Measurements from ENCODE around the gene C16orf92.
"Not testable (repeated sequence)": the region's sequence is repeated elsewhere in the genome, so short reads cannot be mapped to it uniquely, and the experiment has no call there.

C16orf92 gene

GRCh38 chr16:30004424-30004776 lies 18.6 kb upstream of the C16orf92 start:
- no peak for DNase-seq (ENCODE audit: low read depth in 1 of 2, low spot score in 1 of 2)

- DNase-seq (ENCODE audit: low read depth in 1 of 2, low spot score in 1 of 2), result no peak
Measured at GRCh38 chr16:30004811-30005242, 18.2 kb upstream of the C16orf92 start.

GRCh38 chr16:30005341-30006094 lies 17.5 kb upstream of the C16orf92 start:
- no peak for DNase-seq (ENCODE audit: low read depth in 1 of 2, low spot score in 1 of 2)

GRCh38 chr16:30006095-30006473 lies 16.9 kb upstream of the C16orf92 start:
- DNase-seq (ENCODE audit: low read depth in 1 of 2, low spot score in 1 of 2), result no peak

GRCh38 chr16:30006659-30007377 lies 16.2 kb upstream of the C16orf92 start:
- DNase-seq (ENCODE audit: low read depth in 1 of 2, low spot score in 1 of 2), result no peak

GRCh38 chr16:30007378-30007895 lies 15.6 kb upstream of the C16orf92 start:
- DNase-seq (ENCODE audit: low read depth in 1 of 2, low spot score in 1 of 2), result no peak

GRCh38 chr16:30009085-30009862 lies 13.7 kb upstream of the C16orf92 start:
- no peak for DNase-seq (ENCODE audit: low read depth in 1 of 2, low spot score in 1 of 2)

- DNase-seq (ENCODE audit: low read depth in 1 of 2, low spot score in 1 of 2), result no peak
Measured at GRCh38 chr16:30009990-30010843, 12.8 kb upstream of the C16orf92 start.

GRCh38 chr16:30010844-30011713 lies 11.9 kb upstream of the C16orf92 start, which contains the start of gene DOC2A:
Gene DOC2A, minus strand, starts transcription at chr16:30011027. Its CDS starts 805 bp downstream, at chr16:30010222.
- DNase-seq (ENCODE audit: low read depth in 1 of 2, low spot score in 1 of 2), result no peak

- DNase-seq (ENCODE audit: low read depth in 1 of 2, low spot score in 1 of 2), result no peak
Measured at GRCh38 chr16:30011714-30012504, 11.1 kb upstream of the C16orf92 start.

GRCh38 chr16:30012598-30012997 lies 10.4 kb upstream of the C16orf92 start:
- not testable (repeated sequence) for DNase-seq (ENCODE audit: low read depth in 1 of 2, low spot score in 1 of 2)

GRCh38 chr16:30015450-30015849 lies 7.5 kb upstream of the C16orf92 start:
- DNase-seq (ENCODE audit: low read depth in 1 of 2, low spot score in 1 of 2), result not testable (repeated sequence)

GRCh38 chr16:30016555-30017276 lies 6.3 kb upstream of the C16orf92 start:
- DNase-seq (ENCODE audit: low read depth in 1 of 2, low spot score in 1 of 2), result no peak

GRCh38 chr16:30017277-30017656 lies 5.7 kb upstream of the C16orf92 start:
- DNase-seq (ENCODE audit: low read depth in 1 of 2, low spot score in 1 of 2), result no peak

- DNase-seq (ENCODE audit: low read depth in 1 of 2, low spot score in 1 of 2), result not testable (repeated sequence)
Measured at GRCh38 chr16:30017937-30018336, 5.1 kb upstream of the C16orf92 start.

- no peak for DNase-seq (ENCODE audit: low read depth in 1 of 2, low spot score in 1 of 2)
Measured at GRCh38 chr16:30018731-30019158, 4.3 kb upstream of the C16orf92 start.

- DNase-seq (ENCODE audit: low read depth in 1 of 2, low spot score in 1 of 2), result no peak
Measured at GRCh38 chr16:30023586-30023985, 588 bp downstream of the C16orf92 start.

GRCh38 chr16:30024451-30024850 lies 1.5 kb downstream of the C16orf92 start:
- DNase-seq (ENCODE audit: low read depth in 1 of 2, low spot score in 1 of 2), result no peak

Measured in activated T-helper 1 cell treated with anti-CD3 and anti-CD28 coated beads, Interleukin-2, amount 50 U/mL, for 16 hours (primary cell).